Skeletal muscle tissue (tissue), 4 donors: ENCODE results near the gene PRKCA. TPM values are rescaled to one million over a fixed set of nuclear protein-coding genes. Genes with fewer than 3 reads are reported as not detected.

Source experiments
- H3K27ac ChIP-seq: one replicate; pipeline ENCODE4 v1.7.0; 2013; ENCODE audit warnings: mild to moderate bottlenecking, low read depth, low read length, inconsistent platforms
- H3K27me3 ChIP-seq, 3 donors: one replicate each; pipeline ENCODE4 v1.7.0; 2013; ENCODE audit warnings: low read length in 3 of 3; ENCODE audit not compliant: control insufficient read depth in 3 of 3, insufficient read depth in 3 of 3
- H3K36me3 ChIP-seq, 3 donors: one replicate each; pipeline ENCODE4 v1.7.0; 2013; ENCODE audit warnings: low read length in 3 of 3; ENCODE audit not compliant: control insufficient read depth in 3 of 3, insufficient read depth in 3 of 3
- H3K4me1 ChIP-seq, 3 donors: one replicate each; pipeline ENCODE4 v1.7.0; 2013; ENCODE audit warnings: low read length in 3 of 3, mild to moderate bottlenecking in 3 of 3; ENCODE audit not compliant: control insufficient read depth in 3 of 3, insufficient read depth in 3 of 3
- H3K4me3 ChIP-seq, 3 donors: one replicate each; pipeline ENCODE4 v1.7.0; 2013; ENCODE audit warnings: low read length in 3 of 3
- H3K9ac ChIP-seq, 3 donors: one replicate each; pipeline ENCODE4 v1.7.0; 2013; ENCODE audit warnings: low read length in 3 of 3, mild to moderate bottlenecking in 3 of 3, moderate library complexity in 2 of 3, low read depth in 1 of 3
- H3K9me3 ChIP-seq, 3 donors: one replicate each; pipeline ENCODE4 v1.7.0; 2013; ENCODE audit warnings: low read length in 3 of 3; ENCODE audit not compliant: control insufficient read depth in 3 of 3
- total RNA-seq: library from RNA; depleted of rRNA; stranded (reverse); fragments of >200 nt; gene quantifications from one replicate; pipeline ENCODE4 v1.2.3, GENCODE V29; 2014
- donor health status: Osteomylitis.

PRKCA gene
- total RNA-seq, 1 donor from 2014 or later: 2.1 TPM

- H3K4me3 ChIP-seq: no peak overlapping the region
- H3K4me1 ChIP-seq: peaks cover 0 to 6% (median 0%) of the 10 kb centered on the region in 3 donors
- H3K27ac ChIP-seq: no peak overlapping the region
- H3K36me3 ChIP-seq: no peaks in the 10 kb centered on the region
- peaks cover 0 to 2% (median 0%) of the 10 kb centered on the region in 3 donors for H3K9me3 ChIP-seq
- H3K27me3 ChIP-seq: peaks cover 26 to 37% (median 31%) of the 10 kb centered on the region in 3 donors
- no peak overlapping the region for H3K9ac ChIP-seq
These were observed 528.0 kb downstream of the PRKCA start for GRCh38 chr17:66830451-66830850.

GRCh38 chr17:66831383-66832210, 529.2 kb downstream of the PRKCA start:
- Histone ChIP-seq H3K4me1 (peaks cover 0 to 6% (median 0%) of the 10 kb centered on the region in 3 donors), H3K36me3 (no peaks in the 10 kb centered on the region), H3K9ac (no peak overlapping the region), H3K9me3 (no peaks in the 10 kb centered on the region), H3K4me3 (no peak overlapping the region), H3K27ac (no peak overlapping the region), H3K27me3 (peaks cover 32 to 47% (median 37%) of the 10 kb centered on the region in 3 donors)

- H3K4me3 ChIP-seq: no peak overlapping the region
- no peak overlapping the region for H3K27ac ChIP-seq
- no peaks in the 10 kb centered on the region for H3K36me3 ChIP-seq
- H3K27me3 ChIP-seq: peaks cover 33 to 58% (median 51%) of the 10 kb centered on the region in 3 donors
- no peak overlapping the region for H3K9ac ChIP-seq
- no peaks in the 10 kb centered on the region for H3K9me3 ChIP-seq
- peaks cover 0 to 6% (median 0%) of the 10 kb centered on the region in 3 donors for H3K4me1 ChIP-seq
These were observed 530.8 kb downstream of the PRKCA start for GRCh38 chr17:66833201-66833600.

GRCh38 chr17:66834426-66834918, 532.1 kb downstream of the PRKCA start:
- Histone ChIP-seq H3K27me3 (peaks cover 33 to 58% (median 50%) of the 10 kb centered on the region in 3 donors), H3K4me3 (no peak overlapping the region), H3K9ac (no peak overlapping the region), H3K4me1 (peaks cover 0 to 6% (median 0%) of the 10 kb centered on the region in 3 donors), H3K9me3 (no peaks in the 10 kb centered on the region), H3K36me3 (no peaks in the 10 kb centered on the region), H3K27ac (no peak overlapping the region)

GRCh38 chr17:66834919-66835454, 532.6 kb downstream of the PRKCA start, which contains the start of gene CACNG5:
Gene CACNG5 (plus strand): TSS chr17:66835117. CDS start chr17:66877333, 42,216 bp downstream.
- Histone ChIP-seq H3K36me3 (no peaks in the 10 kb centered on the region), H3K27me3 (peaks cover 33 to 54% (median 54%) of the 10 kb centered on the region in 3 donors), H3K4me1 (peaks cover 0 to 5% (median 0%) of the 10 kb centered on the region in 3 donors), H3K4me3 (no peak within 1 kb of the TSS), H3K9me3 (no peaks in the 10 kb centered on the region), H3K9ac (no peak within 1 kb of the TSS), H3K27ac (no peak within 1 kb of the TSS)

- no peak overlapping the region for H3K9ac ChIP-seq
- H3K27me3 ChIP-seq: peaks cover 33 to 57% (median 54%) of the 10 kb centered on the region in 3 donors
- H3K9me3 ChIP-seq: no peaks in the 10 kb centered on the region
- peaks cover 0 to under 1% (median 0%) of the 10 kb centered on the region in 3 donors for H3K4me1 ChIP-seq
- H3K36me3 ChIP-seq: no peaks in the 10 kb centered on the region
- H3K27ac ChIP-seq: no peak overlapping the region
- no peak overlapping the region for H3K4me3 ChIP-seq
These were observed 533.1 kb downstream of the PRKCA start for GRCh38 chr17:66835476-66835875.

- Histone ChIP-seq H3K9ac (no peak overlapping the region), H3K27ac (no peak overlapping the region), H3K27me3 (peaks cover 33 to 57% (median 54%) of the 10 kb centered on the region in 3 donors), H3K4me3 (no peak overlapping the region), H3K4me1 (no peaks in the 10 kb centered on the region), H3K36me3 (no peaks in the 10 kb centered on the region), H3K9me3 (no peaks in the 10 kb centered on the region)
These were observed 533.9 kb downstream of the PRKCA start for GRCh38 chr17:66836063-66837005.

GRCh38 chr17:66837226-66837625, 534.8 kb downstream of the PRKCA start:
- no peak overlapping the region for H3K9ac ChIP-seq
- no peak overlapping the region for H3K27ac ChIP-seq
- H3K4me3 ChIP-seq: no peak overlapping the region
- no peaks in the 10 kb centered on the region for H3K4me1 ChIP-seq
- no peaks in the 10 kb centered on the region for H3K36me3 ChIP-seq
- H3K27me3 ChIP-seq: peaks cover 33 to 55% (median 54%) of the 10 kb centered on the region in 3 donors
- no peaks in the 10 kb centered on the region for H3K9me3 ChIP-seq

GRCh38 chr17:66837885-66838665, 535.7 kb downstream of the PRKCA start:
- no peaks in the 10 kb centered on the region for H3K4me1 ChIP-seq
- no peak overlapping the region for H3K9ac ChIP-seq
- no peak overlapping the region for H3K4me3 ChIP-seq
- peaks cover 31 to 58% (median 50%) of the 10 kb centered on the region in 3 donors for H3K27me3 ChIP-seq
- no peaks in the 10 kb centered on the region for H3K36me3 ChIP-seq
- no peak overlapping the region for H3K27ac ChIP-seq
- no peaks in the 10 kb centered on the region for H3K9me3 ChIP-seq
